Psoas muscle (tissue), 8 donors: ENCODE results near the gene RAB22A. TPM values are rescaled to one million over a fixed set of nuclear protein-coding genes. Genes with fewer than 3 reads are reported as not detected.

Experiments used
- ATAC-seq, 4 donors: fragments of 200-7000 bp; cut with Tn5 transposase; one replicate each; pipeline ENCODE4 v1.9.1; 2020; ENCODE audit warnings: moderate library complexity in 3 of 4, mild to moderate bottlenecking in 2 of 4
- DNase-seq, 2 donors: peaks; one replicate each; pipeline ENCODE4 v3.0.0-alpha.2; 2020
- H3K27ac ChIP-seq: fragments of 200-600 bp; one replicate; pipeline ENCODE4 v1.8.0; 2022
- H3K27me3 ChIP-seq, 3 donors: fragments of 200-600 bp in 1 of 3; one replicate each; pipeline versions ENCODE4 v1.6.1 to v1.8.0; 2013 to 2022; ENCODE audit warnings: low read length in 2 of 3, mild to moderate bottlenecking in 2 of 3, moderate library complexity in 1 of 3; ENCODE audit not compliant: insufficient read depth in 3 of 3
- H3K36me3 ChIP-seq, 2 donors: fragments of 200-600 bp in 1 of 2; one replicate each; pipeline versions ENCODE4 v1.6.1 to v1.8.0; 2013 to 2022; ENCODE audit warnings: low read depth in 1 of 2, mild to moderate bottlenecking in 1 of 2, moderate library complexity in 1 of 2; ENCODE audit not compliant: insufficient read depth in 1 of 2
- H3K4me1 ChIP-seq: fragments of 200-600 bp; one replicate; pipeline ENCODE4 v1.8.0; 2022
- H3K4me3 ChIP-seq: fragments of 200-600 bp; one replicate; pipeline ENCODE4 v1.8.0; 2022; ENCODE audit warnings: mild to moderate bottlenecking
- H3K9me3 ChIP-seq: fragments of 200-600 bp; one replicate; pipeline ENCODE4 v1.8.0; 2022
- WGBS, 3 donors: extraction: QIAGEN DNeasy Blood & Tissue Kit; methylation state at CpG; one replicate each; pipeline versions ENCODE4 v1.1.6 to v1.1.7; 2013; 5-methylcytosine and 5-hydroxymethylcytosine counted together
- intact Hi-C, 2 donors: fragments of 100-400 bp; cut with DNase I; formaldehyde crosslinking; loops; one replicate each; pipeline versions ENCODE4 v1.11.0 to v1.14.2; 2022
- polyA plus RNA-seq, 3 donors: library from polyadenylated mRNA; stranded (reverse); fragments of 200-250 nt; gene quantifications; one replicate each; pipeline ENCODE4 v1.2.3, GENCODE V29; 2013
- total RNA-seq, 4 donors: library from RNA; stranded (reverse); fragmentation: NEBNext Ultra II Directional in 2 of 4; extraction: Animal tissue kit (Norgen Biotek cat#: 25700) in 2 of 4; gene quantifications; one replicate each; pipeline versions ENCODE4 v1.2.1 to v1.2.4, GENCODE V29; 2021 to 2023
- TF ChIP-seq, protein P1 (sequence below): fragments of 200-600 bp; IDR thresholded peaks from one replicate; pipeline ENCODE4 v1.8.0; 2022; ENCODE audit warnings: antibody characterized with exemption
- donor health status: healthy with polysubstance abuse.
- donor health status: DM: no; HTN: no; CAD: no; lungs with moderate emphysema.
- donor health status: Bipolar disorder and iron deficiency.
- donor health status: healthy.
- donor health status: DM: yes; HTN: yes; CAD: no.
- donor health status: DM: no; HTN: no; CAD: no.
- donor health status: DM: no; HTN: no; CAD: no.
- donor health status: DM: yes; HTN: yes; CAD: no.

Gene RAB22A
- total and polyA plus RNA-seq, 7 donors: 3.6 to 8.5 (median 7.9) TPM

DNA sequence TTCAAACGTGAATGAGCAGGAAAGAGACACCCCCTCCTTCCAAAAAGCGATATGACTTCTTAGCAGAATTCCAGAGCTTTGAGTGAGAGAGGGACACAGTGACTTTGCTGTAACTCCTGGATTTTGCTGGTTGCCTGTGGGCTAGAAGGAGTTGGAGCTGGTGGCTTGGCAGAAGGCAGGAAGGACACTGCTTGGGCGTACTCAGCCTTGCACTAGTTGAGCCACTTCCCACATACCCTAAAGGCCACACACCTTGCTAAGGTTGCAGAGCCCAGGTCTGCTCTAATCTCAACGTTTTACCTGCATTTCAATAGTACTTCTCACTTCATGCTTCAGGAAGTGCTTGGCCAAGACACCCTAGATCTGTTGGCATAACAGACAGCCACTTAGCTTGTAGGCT, 30.6 kb downstream of the RAB22A start:
- WGBS, 3 donors: 89 to 92% (median 90%) methylated on average over 4 of the region's 4 CpGs
- DNase-seq (no peak), ATAC-seq (no peak)
- no peaks in the 10 kb centered on the region for H3K4me1 ChIP-seq
- TF ChIP-seq, protein P1, sequence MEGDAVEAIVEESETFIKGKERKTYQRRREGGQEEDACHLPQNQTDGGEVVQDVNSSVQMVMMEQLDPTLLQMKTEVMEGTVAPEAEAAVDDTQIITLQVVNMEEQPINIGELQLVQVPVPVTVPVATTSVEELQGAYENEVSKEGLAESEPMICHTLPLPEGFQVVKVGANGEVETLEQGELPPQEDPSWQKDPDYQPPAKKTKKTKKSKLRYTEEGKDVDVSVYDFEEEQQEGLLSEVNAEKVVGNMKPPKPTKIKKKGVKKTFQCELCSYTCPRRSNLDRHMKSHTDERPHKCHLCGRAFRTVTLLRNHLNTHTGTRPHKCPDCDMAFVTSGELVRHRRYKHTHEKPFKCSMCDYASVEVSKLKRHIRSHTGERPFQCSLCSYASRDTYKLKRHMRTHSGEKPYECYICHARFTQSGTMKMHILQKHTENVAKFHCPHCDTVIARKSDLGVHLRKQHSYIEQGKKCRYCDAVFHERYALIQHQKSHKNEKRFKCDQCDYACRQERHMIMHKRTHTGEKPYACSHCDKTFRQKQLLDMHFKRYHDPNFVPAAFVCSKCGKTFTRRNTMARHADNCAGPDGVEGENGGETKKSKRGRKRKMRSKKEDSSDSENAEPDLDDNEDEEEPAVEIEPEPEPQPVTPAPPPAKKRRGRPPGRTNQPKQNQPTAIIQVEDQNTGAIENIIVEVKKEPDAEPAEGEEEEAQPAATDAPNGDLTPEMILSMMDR: no peak
- peaks cover 2 to 18% of the 10 kb centered on the region in 2 donors for H3K36me3 ChIP-seq
- H3K27me3 ChIP-seq: no peaks in the 10 kb centered on the region
- no peak overlapping the region for H3K27ac ChIP-seq
- no peaks in the 10 kb centered on the region for H3K9me3 ChIP-seq
- no peak overlapping the region for H3K4me3 ChIP-seq
- intact Hi-C loops: no loop called here

DNA sequence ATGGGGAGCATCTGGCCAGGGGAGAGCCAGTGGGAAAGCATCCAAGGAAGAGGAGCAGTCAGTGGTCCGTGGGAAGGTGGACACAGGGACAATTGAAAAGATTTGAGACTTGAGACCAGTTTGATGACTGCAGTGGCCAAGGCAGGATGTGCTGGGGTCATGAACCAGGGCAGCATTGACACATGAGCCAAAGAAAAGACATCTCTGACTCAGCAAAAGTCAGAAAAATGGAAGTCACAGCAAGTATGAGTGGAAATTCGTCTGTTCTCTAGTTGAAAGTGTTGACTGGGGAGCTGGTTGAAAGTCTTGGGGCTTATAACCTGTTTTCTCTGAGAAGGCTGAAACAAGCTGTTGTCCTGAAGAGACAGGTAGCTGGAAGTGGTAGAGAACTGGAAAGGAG, 31.3 kb downstream of the RAB22A start:
- TF ChIP-seq, protein P1: no peak
- WGBS, 3 donors: 77 to 92% (median 80%) methylated on average over 2 of the region's 2 CpGs
- intact Hi-C loops: no loop called here

DNA sequence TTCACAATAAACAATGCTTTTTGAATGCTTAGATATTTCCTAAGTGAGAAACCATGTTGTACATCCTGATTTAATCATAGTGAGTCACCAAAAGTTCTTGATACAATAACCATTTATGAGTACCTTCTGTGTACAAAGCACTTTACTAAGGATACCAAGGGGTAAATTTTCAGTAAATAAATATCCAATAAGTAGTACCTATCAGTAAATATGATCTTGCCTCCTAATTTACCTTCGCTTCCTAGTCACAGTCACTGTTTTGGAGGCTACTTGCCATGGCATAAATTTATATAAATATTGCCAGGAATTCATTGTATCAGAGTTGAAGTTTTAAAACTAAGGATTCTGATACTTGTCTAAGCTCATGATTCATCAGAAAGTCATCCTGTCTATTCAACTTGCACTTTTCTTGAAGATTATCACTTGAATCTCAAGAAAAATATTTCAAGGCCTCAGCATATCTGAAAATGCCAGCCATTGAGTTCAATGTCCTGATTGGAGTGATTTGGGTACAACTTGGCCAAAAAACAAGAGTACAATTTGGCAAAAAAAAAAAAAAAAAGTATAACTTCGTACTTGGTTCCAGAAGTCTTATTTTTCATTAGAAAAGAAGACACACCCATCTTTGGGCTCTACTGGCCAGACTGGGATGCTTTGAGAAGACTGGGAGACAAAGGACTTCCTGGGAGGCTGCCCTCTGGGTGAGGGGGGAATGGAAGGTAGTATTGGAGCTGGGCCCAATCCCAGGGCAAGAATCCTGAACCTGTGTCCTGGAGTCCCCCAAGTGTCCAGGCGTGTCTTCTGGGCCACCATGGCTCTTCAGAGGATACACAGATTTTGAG, 32.8 kb downstream of the RAB22A start:
- Histone ChIP-seq H3K4me3 (no peak overlapping the region), H3K9me3 (no peaks in the 10 kb centered on the region), H3K27ac (no peak overlapping the region), H3K27me3 (no peaks in the 10 kb centered on the region), H3K36me3 (peaks cover 2 to 33% of the 10 kb centered on the region in 2 donors), H3K4me1 (no peaks in the 10 kb centered on the region)
- 93 to 100% (median 98%) methylated on average over 3 of the region's 3 CpGs for WGBS, 3 donors
- no peak for ATAC-seq
- DNase-seq: no peak
- TF ChIP-seq, protein P1: no peak
- intact Hi-C loops: no loop called here

More for the DNA sequence above, 31.3 kb downstream of the RAB22A start:
- Histone ChIP-seq H3K27ac (no peak overlapping the region), H3K4me3 (no peak overlapping the region), H3K9me3 (no peaks in the 10 kb centered on the region), H3K27me3 (no peaks in the 10 kb centered on the region), H3K36me3 (peaks cover 2 to 25% of the 10 kb centered on the region in 2 donors), H3K4me1 (no peaks in the 10 kb centered on the region)
- ATAC-seq (no peak), DNase-seq (no peak)

DNA sequence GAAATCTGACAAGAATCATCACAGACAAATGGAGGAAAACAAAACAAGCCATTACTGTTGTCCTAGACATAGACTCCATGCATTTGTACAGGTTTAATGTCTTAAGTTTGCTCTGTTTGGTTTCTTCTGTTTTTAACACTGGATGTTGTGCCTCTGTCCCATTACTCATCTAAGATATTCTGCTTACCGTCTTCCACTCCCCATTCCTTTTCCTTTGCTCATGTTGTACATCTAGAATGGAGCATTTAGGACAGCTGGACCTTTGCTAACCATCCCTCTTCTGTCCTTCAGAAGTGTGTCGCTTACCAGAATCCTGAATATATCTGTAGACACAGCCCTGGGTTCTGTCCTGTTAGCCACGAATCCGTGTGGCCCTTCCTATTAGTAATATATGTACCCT, 35.2 kb downstream of the RAB22A start:
- DNase-seq: no peak
- 87 to 94% (median 91%) methylated on average over 4 of the region's 4 CpGs for WGBS, 3 donors
- intact Hi-C loops: no loop called here

More for the DNA sequence above, 35.2 kb downstream of the RAB22A start:
- no peaks in the 10 kb centered on the region for H3K27me3 ChIP-seq
- H3K4me1 ChIP-seq: peaks cover 10% of the 10 kb centered on the region
- H3K9me3 ChIP-seq: no peaks in the 10 kb centered on the region
- no peak overlapping the region for H3K27ac ChIP-seq
- H3K4me3 ChIP-seq: no peak overlapping the region
- no peak for ATAC-seq
- TF ChIP-seq, protein P1: no peak
- peaks cover 2 to 33% of the 10 kb centered on the region in 2 donors for H3K36me3 ChIP-seq
